ENCODE measurements around the gene LEFTY1.

- no peak for TF ChIP-seq POLR2A (IDR thresholded peaks at IDR 0.05)
- no peak for TF ChIP-seq POLR2AphosphoS5 (IDR thresholded peaks at IDR 0.05)
- TF ChIP-seq CTCF (IDR thresholded peaks at IDR 0.05): no peak
Measured at GRCh38 chr1:225873281-225873850, 15.6 kb downstream of the LEFTY1 start.

All from upper lobe of left lung (tissue), 4 donors.